ENCODE data around the gene PLN.

Gene PLN

GRCh38 chr6:118537574-118537973 is 10.5 kb upstream of the PLN start:
- TF ChIP-seq ZFX (IDR thresholded peaks at IDR 0.05; ENCODE audit: borderline replicate concordance): no peak
- H3K27ac ChIP-seq: no peak overlapping the region

- TF ChIP-seq ZFX (IDR thresholded peaks at IDR 0.05; ENCODE audit: borderline replicate concordance) (no peak), CTCF (IDR thresholded peaks at IDR 0.05) (no peak)
- H3K27ac ChIP-seq: no peak overlapping the region
These were observed 5.7 kb upstream of the PLN start for GRCh38 chr6:118542184-118542952.

GRCh38 chr6:118544105-118544504 is 4.0 kb upstream of the PLN start:
- no peak for TF ChIP-seq CTCF (IDR thresholded peaks at IDR 0.05)
- no peak for TF ChIP-seq ZFX (IDR thresholded peaks at IDR 0.05; ENCODE audit: borderline replicate concordance)

GRCh38 chr6:118546164-118546879 is 1.8 kb upstream of the PLN start:
- H3K27ac ChIP-seq: no peak overlapping the region
- TF ChIP-seq ZFX (IDR thresholded peaks at IDR 0.05; ENCODE audit: borderline replicate concordance): no peak
- TF ChIP-seq CTCF (IDR thresholded peaks at IDR 0.05): no peak

More at GRCh38 chr6:118544105-118544504, 4.0 kb upstream of the PLN start:
- no peak overlapping the region for H3K27ac ChIP-seq

- H3K27ac ChIP-seq: no peak overlapping the region
- TF ChIP-seq ZFX (IDR thresholded peaks at IDR 0.05; ENCODE audit: borderline replicate concordance): no peak
- TF ChIP-seq CTCF (IDR thresholded peaks at IDR 0.05): no peak
These were observed 1.2 kb upstream of the PLN start for GRCh38 chr6:118546880-118547218.

GRCh38 chr6:118548613-118549012 is 517 bp downstream of the PLN start:
- TF ChIP-seq CTCF (IDR thresholded peaks at IDR 0.05) (no peak), ZFX (IDR thresholded peaks at IDR 0.05; ENCODE audit: borderline replicate concordance) (no peak)

GRCh38 chr6:118551063-118552053 is 3.3 kb downstream of the PLN start:
- TF ChIP-seq ZFX (IDR thresholded peaks at IDR 0.05; ENCODE audit: borderline replicate concordance) (no peak), CTCF (IDR thresholded peaks at IDR 0.05) (peak; percentile 80)
- no peak overlapping the region for H3K27ac ChIP-seq

More at GRCh38 chr6:118548613-118549012, 517 bp downstream of the PLN start:
- no peak overlapping the region for H3K27ac ChIP-seq
